GM18526 (cell line): ENCODE results near the gene HMHB1.

Source experiments
- POLR2A ChIP-seq: IDR thresholded peaks from 3 replicates; pipeline ENCODE4 v1.6.1; 2011; ENCODE audit not compliant: insufficient read length; ENCODE audit errors: extremely low read depth

HMHB1 gene

DNA sequence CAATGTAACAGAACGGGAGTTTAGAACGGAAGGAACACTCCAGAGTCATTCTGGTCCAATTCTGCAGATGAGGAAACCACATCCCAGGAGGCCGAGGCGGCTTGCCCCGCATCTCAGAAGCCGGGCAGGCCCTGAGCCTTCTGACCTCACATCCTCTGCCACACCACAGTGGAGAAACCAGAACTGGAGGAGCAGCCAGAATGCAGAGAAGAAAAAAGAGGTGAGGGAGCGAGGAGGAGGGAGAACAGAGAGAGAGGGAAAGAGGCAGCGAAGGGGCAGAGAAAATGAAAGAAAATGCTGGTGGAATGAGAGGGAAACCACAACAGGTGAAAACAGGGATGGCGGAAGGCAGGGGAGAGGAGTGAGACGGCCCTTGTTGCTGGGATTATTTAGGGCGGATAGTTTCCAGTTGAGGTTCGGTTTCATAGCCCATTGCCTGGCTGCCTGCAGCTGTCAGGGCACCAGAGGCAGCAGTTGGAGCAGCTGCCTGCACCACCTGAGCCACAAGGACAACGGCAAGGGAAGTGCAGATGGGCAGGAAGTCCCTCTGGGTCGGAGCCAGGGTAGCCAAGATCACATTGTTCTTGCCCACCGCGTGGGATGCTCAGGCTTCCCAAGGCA is at the start of gene HMHB1:
Gene HMHB1 (plus strand): TSS at position 77 of the 621 bp plus-strand sequence.
- no peak for TF ChIP-seq POLR2A

DNA sequence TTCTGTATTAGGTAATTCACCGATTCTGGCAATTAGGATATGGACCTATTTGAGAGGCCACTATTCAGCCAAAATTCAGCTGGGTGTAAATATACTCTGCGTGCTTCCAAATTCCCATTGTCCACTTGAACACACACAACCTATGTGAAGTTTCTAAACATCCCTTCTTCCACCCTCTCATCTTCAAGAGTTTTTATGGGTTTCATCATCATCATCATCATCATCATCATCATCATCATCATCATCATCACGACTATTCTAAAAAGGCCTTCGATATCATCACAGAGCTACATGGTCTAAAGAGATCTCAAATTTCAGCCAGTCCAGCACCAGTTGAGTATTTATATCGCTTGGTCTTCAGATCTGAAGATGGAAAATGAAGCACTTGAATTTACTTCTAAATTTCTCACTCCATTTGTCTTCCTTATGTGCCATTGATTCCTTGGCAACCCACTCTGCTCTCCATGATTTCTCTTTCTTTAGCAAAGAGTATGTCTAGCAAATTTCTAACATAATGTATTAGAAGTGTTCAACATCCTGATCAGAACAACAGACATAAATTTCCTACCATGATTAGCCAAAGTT is 49.2 kb upstream of the HMHB1 start:
- no peak for TF ChIP-seq POLR2A

DNA sequence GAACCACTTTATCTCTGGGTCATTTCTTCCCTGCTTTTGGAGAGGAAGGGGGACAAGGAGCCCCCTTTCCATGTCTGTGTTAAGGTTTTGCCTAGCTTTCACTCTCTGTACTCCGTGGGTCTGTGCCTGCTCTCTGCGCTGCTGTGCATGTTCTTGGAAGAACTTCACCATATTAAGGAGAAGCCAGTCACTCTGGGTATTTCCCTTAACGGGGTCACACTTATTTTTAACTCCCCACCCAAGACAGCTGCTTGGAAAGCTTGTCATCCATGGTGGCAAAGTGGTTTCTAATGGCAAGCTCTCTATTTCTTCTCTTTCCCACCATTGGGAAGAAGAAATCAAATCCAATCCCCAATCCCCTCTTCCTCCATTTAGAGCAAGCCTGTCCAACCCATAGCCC is 44.8 kb upstream of the HMHB1 start:
- TF ChIP-seq POLR2A = no peak

DNA sequence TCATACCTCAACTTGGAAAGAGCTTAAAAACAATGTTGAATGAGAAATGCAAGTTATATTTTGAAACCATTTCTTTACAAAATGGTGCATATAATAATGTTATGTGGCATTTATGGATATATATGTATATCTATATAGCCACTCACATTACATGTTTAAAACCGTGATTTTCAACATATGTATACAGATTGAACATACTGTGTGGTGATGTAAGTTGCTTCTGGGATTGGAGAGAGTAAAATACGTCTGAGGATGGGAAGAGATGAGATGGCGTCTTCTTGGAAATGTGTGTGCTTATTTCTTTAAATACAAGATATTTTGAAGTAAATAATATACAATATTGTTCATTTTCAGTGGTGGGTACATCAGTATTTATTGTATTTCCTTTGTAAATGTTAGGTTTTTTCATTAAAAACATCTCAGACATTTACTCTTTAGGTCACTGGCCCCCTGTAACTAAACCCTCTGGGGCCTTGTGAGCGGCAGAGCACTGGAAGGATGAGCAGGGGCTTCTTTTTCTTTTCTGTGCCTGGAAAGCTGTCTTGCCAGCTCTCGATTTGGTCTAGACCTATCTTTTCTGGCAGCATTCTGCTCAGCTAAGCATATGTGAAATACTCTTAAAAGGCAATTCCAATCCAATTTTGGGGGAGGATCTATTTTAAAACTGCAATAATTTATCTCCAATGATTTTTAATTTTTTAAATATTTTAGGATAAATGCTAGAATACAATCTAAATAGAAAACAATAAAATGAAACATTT is 42.8 kb upstream of the HMHB1 start:
- no peak for TF ChIP-seq POLR2A

DNA sequence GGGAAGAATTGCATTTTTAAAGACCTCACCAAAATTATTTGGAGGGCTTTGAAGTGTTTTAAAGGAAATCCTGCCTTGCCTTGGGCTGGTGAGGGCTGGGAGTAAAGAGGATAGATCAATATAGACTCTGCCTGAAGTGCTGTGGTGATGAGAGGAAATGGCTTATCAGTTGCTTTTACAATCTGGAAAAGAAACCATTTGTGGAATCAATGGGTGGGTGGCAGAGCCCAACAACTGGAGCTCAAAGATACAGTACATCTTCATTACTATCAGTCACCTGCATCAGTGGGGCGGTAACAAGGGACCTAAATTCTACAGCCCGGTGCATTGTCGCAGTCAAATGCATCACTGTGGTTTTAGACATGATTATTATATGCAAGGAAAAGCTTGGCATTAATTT is 41.5 kb upstream of the HMHB1 start:
- no peak for TF ChIP-seq POLR2A

DNA sequence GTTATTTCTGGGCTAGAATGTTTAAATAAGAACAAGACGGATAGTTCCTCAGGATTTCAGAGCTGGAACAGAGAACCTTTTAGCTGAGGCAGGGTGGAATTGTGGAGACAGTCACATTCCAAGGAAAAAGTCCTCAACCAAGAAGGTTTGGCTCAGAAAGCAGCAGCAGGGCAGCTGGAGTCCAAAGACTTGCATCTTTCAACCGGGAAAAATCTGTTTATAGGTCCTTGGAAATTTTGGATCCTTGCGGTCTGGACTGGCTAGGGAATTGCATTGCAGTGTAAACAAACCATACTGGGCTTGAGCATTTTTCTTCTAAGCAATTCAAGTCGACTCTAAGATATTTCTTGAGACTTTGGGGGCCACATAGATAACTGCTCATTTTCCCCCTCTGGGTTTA is 40.8 kb upstream of the HMHB1 start:
- TF ChIP-seq POLR2A = no peak

DNA sequence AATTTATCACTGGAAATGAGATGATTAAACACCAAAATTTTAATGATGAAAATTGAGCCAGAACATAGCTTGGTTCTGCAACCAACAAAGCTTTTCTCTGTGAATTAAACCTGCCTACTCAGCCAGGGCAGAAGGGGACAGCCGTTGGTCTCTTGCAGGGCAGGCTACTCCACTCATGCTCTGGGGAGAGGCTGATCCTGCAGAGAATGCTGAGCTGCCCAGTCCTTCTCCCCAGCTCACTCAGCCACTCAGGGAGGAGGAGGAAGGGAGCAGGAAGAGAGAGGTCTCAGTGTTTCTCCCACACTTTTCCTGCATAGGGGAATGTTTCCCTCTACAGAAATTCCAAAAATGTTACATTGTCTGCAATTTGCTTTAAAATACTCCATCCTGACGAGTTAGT is 40.4 kb upstream of the HMHB1 start:
- no peak for TF ChIP-seq POLR2A

DNA sequence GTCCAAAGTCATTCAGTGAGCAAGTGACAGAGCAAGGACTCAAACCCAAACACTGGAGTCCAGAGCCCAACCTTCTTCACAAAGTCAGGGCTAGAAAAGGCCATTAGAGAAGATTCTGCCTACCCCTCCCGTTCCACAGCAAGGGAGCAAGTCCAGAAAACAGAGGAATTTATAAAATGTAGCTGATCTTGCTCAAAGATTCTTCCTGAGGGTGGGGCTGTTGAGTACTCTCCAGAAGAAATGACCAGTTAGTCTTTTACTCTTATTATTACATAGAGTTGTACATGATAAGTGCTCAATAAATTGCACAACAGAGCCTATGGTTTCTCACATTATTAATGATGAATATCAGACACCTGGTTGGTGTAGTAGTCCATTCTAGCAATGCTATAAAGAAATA is 39.3 kb upstream of the HMHB1 start:
- no peak for TF ChIP-seq POLR2A

DNA sequence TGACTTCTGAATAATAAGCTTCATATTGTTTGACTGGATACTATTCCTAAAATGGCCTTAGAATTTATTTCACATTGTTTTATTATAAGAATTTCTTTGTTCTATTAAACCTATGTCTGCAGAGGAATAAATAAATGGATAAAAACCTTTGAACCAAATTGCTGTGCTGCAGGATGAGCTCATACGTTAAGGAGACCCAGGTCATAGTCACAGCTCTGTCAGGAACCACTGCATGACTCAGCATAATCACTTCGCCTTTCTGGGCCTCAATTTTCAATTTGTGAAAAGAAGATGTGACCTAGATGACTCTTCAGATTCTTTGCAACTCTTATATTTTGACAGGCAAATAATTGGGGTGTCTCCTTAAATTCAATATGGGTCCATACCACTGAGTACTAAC is 36.7 kb upstream of the HMHB1 start:
- TF ChIP-seq POLR2A = no peak

DNA sequence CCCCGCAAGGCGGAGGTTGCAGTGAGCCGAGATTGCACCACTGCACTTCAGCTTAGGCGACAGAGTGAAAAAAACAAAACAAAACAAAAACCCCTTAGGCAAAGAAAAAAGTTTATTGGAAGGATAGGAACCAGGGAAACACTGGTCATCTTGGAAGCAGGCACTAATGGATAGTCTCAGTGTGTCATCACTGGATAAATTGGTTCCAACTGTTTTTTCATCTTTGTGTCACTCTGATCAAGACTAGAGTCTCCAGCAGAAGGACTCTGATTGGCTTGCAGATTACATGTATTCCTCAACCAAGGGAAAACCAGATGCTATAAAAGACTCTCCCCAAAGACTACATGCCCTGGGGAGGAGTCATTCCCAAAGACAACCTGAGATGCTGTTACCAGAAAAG is 35.0 kb upstream of the HMHB1 start:
- no peak for TF ChIP-seq POLR2A

DNA sequence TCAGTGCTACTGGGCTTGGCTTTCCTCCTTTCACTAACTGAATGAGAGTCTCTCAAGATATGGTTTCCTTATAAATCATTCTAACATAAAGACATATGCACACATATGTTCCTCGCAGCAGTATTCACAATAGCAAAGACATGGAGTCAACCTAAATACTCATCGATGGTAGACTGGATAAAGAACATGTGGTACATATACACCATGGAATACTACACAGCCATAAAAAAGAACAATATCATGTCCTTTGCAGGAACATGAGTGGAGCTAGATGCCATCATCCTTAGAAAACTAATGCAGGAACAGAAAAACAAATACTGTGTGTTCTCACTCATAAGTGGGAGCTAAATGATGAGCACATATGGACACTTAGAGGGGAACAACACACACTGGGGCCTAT is 32.5 kb upstream of the HMHB1 start:
- no peak for TF ChIP-seq POLR2A

DNA sequence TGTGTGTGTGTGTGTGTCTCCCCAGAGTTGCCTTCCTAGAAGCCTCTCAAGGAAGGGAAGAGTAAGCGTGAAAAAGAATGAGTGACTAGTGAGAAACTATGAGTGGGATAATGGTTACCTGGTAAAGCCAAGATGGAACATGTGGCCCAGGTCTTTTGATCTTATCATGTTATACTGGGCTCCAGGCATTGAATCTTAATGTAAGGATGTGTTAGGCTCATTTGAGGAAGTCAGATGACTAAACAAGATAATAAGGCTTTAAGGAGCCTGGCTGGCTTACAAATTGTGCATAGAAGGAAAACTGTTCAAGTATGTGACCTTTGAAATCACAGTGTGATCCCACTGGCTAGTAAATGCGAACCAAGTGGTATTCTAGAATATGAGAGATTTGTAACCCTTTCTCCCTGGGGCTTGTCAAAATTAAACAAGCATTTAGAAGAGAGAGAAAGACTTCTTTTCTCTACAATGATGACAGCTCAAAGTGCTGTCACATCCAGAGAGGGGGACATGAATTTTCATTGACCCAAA is 29.9 kb upstream of the HMHB1 start:
- no peak for TF ChIP-seq POLR2A

DNA sequence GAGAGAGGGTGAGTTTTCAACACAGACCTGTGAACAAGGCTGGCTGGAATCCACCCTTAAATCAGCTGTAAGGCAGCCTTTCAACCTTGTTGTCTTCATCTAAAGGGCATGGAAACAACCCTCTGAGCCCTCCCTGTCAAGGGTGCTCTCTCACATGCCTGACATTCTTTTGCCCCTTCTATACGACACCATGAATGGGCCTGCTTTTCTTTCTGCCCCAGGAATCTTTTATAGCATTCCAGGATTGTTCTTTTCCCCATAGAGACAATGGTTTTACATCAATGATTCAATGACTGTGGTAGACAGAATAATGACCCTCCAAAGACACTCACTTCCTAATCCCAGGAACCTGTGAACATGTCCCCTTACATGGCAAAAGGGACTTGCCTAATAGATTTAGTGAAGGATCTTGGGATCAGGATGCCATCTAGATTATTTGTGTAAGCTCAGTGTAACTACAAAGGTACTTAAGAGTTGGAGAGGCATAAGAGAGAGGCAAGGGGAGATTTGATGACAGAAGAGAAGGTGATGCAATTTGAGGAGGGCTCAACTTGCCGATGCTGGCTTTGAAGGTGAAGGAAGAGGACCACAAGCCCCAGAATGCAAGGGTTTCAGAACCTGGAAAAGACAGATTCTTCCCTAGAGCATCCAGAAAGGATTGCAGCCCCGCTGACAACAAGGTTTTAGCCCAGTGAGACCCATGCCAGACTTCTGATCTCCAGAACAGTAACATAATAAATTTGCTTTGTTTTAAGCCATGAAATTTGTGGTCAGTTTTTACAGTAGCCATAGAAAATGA is 29.2 kb upstream of the HMHB1 start:
- TF ChIP-seq POLR2A = no peak

DNA sequence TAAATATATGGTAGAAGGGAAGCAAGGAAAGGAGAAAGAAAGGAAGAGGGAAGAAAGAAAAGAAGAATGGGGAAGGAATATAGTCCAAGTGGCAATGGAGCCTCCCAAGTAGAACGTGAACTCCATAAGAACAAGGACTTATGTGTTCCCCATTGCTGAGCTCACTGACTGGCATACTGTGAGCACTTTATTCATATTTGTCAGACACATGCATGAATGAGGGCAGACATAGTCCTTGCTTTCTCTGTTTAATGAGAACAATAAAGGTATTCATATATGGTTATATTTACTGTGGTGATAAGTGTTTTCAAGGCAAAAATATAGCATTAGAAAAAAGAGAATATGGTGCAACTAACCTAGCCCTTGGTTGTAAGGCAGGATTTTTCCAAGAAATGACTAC is 23.6 kb upstream of the HMHB1 start:
- no peak for TF ChIP-seq POLR2A

DNA sequence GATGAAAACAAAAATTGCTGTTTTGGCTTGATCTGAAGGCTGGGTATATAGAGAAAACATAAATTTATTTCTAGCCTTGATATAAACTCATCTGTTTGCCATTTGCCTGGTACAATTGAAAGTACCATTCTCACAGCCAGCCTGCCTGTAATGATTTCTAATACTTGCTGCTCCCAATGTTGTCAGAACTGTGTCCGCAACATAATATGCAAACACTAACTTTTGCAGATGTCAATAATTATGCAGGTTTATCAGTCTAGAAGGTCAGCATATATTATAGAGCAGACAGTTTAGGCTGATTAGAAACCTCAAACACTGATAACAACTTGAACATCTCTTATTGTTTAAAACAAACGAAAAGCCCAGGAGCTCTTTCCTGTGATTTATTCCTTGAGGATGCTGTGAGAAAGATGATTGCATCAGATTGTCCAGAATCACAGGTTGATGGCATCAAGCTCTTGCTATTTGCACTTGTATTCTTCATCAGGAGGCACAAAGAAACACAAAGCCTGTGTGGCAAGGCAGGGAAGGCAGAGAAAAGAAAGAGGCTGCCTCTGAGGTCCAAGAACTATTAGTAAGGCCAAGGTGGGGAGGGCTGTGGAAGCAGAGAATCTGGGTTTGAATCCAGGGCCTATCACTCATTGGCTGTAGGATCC is 21.4 kb upstream of the HMHB1 start:
- TF ChIP-seq POLR2A = no peak
